Right lobe of liver (tissue), 4 donors: ENCODE results near the gene CABP2.

ENCODE experiments used
- CTCF ChIP-seq, 4 donors: fragments of 200-600 bp in 3 of 4; fragments of 450-650 bp in 1 of 4; IDR thresholded peaks; one replicate each; pipeline versions ENCODE4 v1.5.1 to v1.8.0; 2016 to 2022; ENCODE audit warnings: antibody characterized with exemption in 4 of 4, mild to moderate bottlenecking in 2 of 4
- POLR2A ChIP-seq: fragments of 450-650 bp; IDR thresholded peaks from one replicate; pipeline ENCODE4 v1.6.1; 2017; ENCODE audit warnings: antibody characterized with exemption, mild to moderate bottlenecking
- donor health status: DM: no; HTN: no; CAD: no.
- donor health status: DM: no; HTN: no; CAD: no.
- donor health status: DM: no; HTN: yes; CAD: no.

GRCh38 chr11:67486481-67487195 lies 36.6 kb downstream of the CABP2 start:
- TF ChIP-seq POLR2A: no peak
- no peak for TF ChIP-seq CTCF (IDR thresholded peaks at IDR 0.05)
